K562 (cell line): ENCODE data around the gene CCDC124.

Experiments used
- EZH2 ChIP-seq: IDR thresholded peaks from 2 replicates; pipeline ENCODE4 v1.6.1; 2012; ENCODE audit warnings: low read depth, mild to moderate bottlenecking, inconsistent platforms, low read length, borderline replicate concordance
- POLR2B ChIP-seq: fragments of 450-650 bp; IDR thresholded peaks from 2 replicates; pipeline ENCODE4 v1.6.1; 2018; ENCODE audit warnings: low read depth; ENCODE audit not compliant: partially characterized antibody
- SMC3 ChIP-seq: conservative IDR thresholded peaks from 2 replicates; pipeline ENCODE4 v1.6.1; 2011; ENCODE audit warnings: low read depth, low read length, improper control_type of control experiment; ENCODE audit not compliant: insufficient read depth
- SOX6 ChIP-seq: fragments of 450-650 bp; IDR thresholded peaks from 2 replicates; pipeline ENCODE4 v1.6.1; 2014; ENCODE audit warnings: mild to moderate bottlenecking
- SRSF1 ChIP-seq: fragments of 200-400 bp; formaldehyde crosslinking; IDR thresholded peaks from 2 replicates; pipeline ENCODE4 v1.6.1; 2017; ENCODE audit warnings: mild to moderate bottlenecking, low read depth, low read length, moderate library complexity
- TF ChIP-seq, protein P1 (sequence below), 2 experiments: fragments of 450-650 bp in 1 of 2; sonication (generic) in 1 of 2; formaldehyde crosslinking; conservative IDR thresholded peaks; 2 replicates each; pipeline versions ENCODE4 v1.4.0 to v1.8.1; 2020 to 2022; ENCODE audit warnings: mild to moderate bottlenecking in 1 of 2, missing genetic modification reagents in 1 of 2

DNA sequence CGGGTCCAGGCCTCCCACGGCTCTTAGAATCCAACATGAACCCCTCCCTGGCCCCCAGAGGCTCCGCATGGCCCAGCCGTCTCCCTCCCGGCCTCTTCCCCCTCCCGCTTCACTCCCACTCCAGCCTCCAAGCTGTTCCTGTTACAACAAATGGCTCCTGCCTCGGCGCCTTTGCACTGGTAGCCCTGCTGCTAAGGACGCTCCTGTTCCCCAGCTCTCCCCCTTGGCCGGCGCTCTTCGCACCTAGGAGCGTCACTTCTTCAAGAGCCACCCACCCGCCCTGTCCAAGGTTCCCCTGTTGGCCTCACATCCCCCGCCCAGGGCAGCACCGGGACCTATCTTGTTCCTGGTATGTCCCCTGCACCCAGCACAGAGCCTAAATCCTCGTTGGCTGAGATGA lies 9.4 kb downstream of the CCDC124 start:
- TF ChIP-seq SOX6, result no peak
- no peak for TF ChIP-seq POLR2B
- TF ChIP-seq EZH2, result no peak
- no peak for TF ChIP-seq SRSF1
- TF ChIP-seq, protein P1, sequence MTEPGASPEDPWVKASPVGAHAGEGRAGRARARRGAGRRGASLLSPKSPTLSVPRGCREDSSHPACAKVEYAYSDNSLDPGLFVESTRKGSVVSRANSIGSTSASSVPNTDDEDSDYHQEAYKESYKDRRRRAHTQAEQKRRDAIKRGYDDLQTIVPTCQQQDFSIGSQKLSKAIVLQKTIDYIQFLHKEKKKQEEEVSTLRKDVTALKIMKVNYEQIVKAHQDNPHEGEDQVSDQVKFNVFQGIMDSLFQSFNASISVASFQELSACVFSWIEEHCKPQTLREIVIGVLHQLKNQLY (CRISPR knock-in tag; conservative IDR thresholded peaks at IDR 0.05), result no peak
- no peak for TF ChIP-seq SMC3
